HepG2 (cell line): Measurements from ENCODE around the gene TBC1D24. TPM values are rescaled to one million over a fixed set of nuclear protein-coding genes. Genes with fewer than 3 reads are reported as not detected.

Experiments used
- CAMTA2 ChIP-seq: sonication (generic); formaldehyde crosslinking; IDR thresholded peaks from 2 replicates; pipeline ENCODE4 v1.4.0; 2020; ENCODE audit warnings: mild to moderate bottlenecking, missing genetic modification reagents, borderline replicate concordance
- FOXP1 ChIP-seq, 2 experiments: fragments of 450-650 bp in 1 of 2; IDR thresholded peaks; 2 replicates each; pipeline ENCODE4 v1.6.1; 2017 to 2018; ENCODE audit warnings: antibody characterized with exemption in 1 of 2
- HNRNPLL ChIP-seq: fragments of 200-400 bp; formaldehyde crosslinking; IDR thresholded peaks from 2 replicates; pipeline ENCODE4 v1.6.1; 2017; ENCODE audit warnings: mild to moderate bottlenecking, low read depth, low read length; ENCODE audit not compliant: poor library complexity, severe bottlenecking
- MBNL3 ChIP-seq: fragments of 250-450 bp; sonication (Bioruptor Pico); conservative IDR thresholded peaks from 2 replicates; pipeline ENCODE4 v1.8.0; 2022; ENCODE audit warnings: mild to moderate bottlenecking, inconsistent platforms
- NKX3-1 ChIP-seq: sonication (generic); formaldehyde crosslinking; IDR thresholded peaks from 2 replicates; pipeline ENCODE4 v1.5.0; 2020; ENCODE audit warnings: missing genetic modification reagents
- RBM22 ChIP-seq: fragments of 200-400 bp; formaldehyde crosslinking; optimal IDR thresholded peaks from 2 replicates; pipeline ENCODE3; 2017; ENCODE audit warnings: mild to moderate bottlenecking, low read length, moderate library complexity
- SP2 ChIP-seq: sonication (generic); formaldehyde crosslinking; IDR thresholded peaks from 2 replicates; pipeline ENCODE4 v1.5.1; 2020; ENCODE audit warnings: mild to moderate bottlenecking, missing genetic modification reagents
- TARDBP ChIP-seq: sonication (generic); formaldehyde crosslinking; IDR thresholded peaks from 2 replicates; pipeline ENCODE4 v1.8.0; 2022; ENCODE audit warnings: mild to moderate bottlenecking, missing genetic modification reagents
- ZIK1 ChIP-seq: sonication (generic); formaldehyde crosslinking; IDR thresholded peaks from 2 replicates; pipeline ENCODE4 v1.5.0; 2020; ENCODE audit warnings: mild to moderate bottlenecking, low read depth, missing genetic modification reagents, borderline replicate concordance
- ZNF891 ChIP-seq: sonication (generic); formaldehyde crosslinking; IDR thresholded peaks from 2 replicates; pipeline ENCODE4 v1.5.0; 2020; ENCODE audit warnings: mild to moderate bottlenecking, missing genetic modification reagents
- ZSCAN29 ChIP-seq: sonication (generic); formaldehyde crosslinking; conservative IDR thresholded peaks from 2 replicates; pipeline ENCODE4 v1.4.0; 2020; ENCODE audit warnings: mild to moderate bottlenecking, missing genetic modification reagents
- polyA plus RNA-seq, 8 experiments: library from polyadenylated mRNA; depleted of rRNA in 3 of 8; stranded (reverse) in 7 of 8; unstranded in 1 of 8; fragments of >200 nt; fragmentation: Illumina TruSeq in 4 of 8; extraction: Trizol in 4 of 8; gene quantifications; 2 replicates each; pipeline versions ENCODE4 v1.2.1 to v1.2.3, GENCODE V29; 2011 to 2016; ENCODE audit warnings: low read depth in 4 of 8, missing spikeins in 1 of 8, mixed read lengths in 1 of 8; ENCODE audit not compliant: insufficient read depth in 1 of 8
- total RNA-seq, 5 experiments: library from RNA; depleted of rRNA; stranded (reverse); fragments of >200 nt; fragmentation: Illumina TruSeq; extraction: Trizol; gene quantifications; 2 replicates each; pipeline ENCODE4 v1.2.3, GENCODE V29; 2016; ENCODE audit warnings: low read depth in 1 of 5
- TF ChIP-seq, protein P1 (sequence below), 2 experiments: sonication (generic) in 1 of 2; formaldehyde crosslinking in 1 of 2; IDR thresholded peaks; 2 replicates each; pipeline versions ENCODE4 v1.6.1 to v1.9.0; 2014 to 2022; ENCODE audit warnings: antibody characterized with exemption in 1 of 2, borderline replicate concordance in 1 of 2, inconsistent platforms in 1 of 2, low read depth in 1 of 2, missing genetic modification reagents in 1 of 2
- TF ChIP-seq, protein P2 (sequence below): sonication (generic); formaldehyde crosslinking; IDR thresholded peaks from 2 replicates; pipeline ENCODE4 v1.8.0; 2022; ENCODE audit warnings: mild to moderate bottlenecking, missing genetic modification reagents; ENCODE audit not compliant: insufficient replicate concordance
- TF ChIP-seq, protein P3 (sequence below): IDR thresholded peaks from 2 replicates; pipeline ENCODE4 v1.6.1; 2016; ENCODE audit warnings: low read depth, missing genetic modification reagents, missing compliant biosample characterization

The TBC1D24 gene
- total and polyA plus RNA-seq, 2 of the 13 experiments (the other 11 are each of a cell fraction or from before 2014, with no cell fraction given) = 7.7 to 13.7 TPM

DNA sequence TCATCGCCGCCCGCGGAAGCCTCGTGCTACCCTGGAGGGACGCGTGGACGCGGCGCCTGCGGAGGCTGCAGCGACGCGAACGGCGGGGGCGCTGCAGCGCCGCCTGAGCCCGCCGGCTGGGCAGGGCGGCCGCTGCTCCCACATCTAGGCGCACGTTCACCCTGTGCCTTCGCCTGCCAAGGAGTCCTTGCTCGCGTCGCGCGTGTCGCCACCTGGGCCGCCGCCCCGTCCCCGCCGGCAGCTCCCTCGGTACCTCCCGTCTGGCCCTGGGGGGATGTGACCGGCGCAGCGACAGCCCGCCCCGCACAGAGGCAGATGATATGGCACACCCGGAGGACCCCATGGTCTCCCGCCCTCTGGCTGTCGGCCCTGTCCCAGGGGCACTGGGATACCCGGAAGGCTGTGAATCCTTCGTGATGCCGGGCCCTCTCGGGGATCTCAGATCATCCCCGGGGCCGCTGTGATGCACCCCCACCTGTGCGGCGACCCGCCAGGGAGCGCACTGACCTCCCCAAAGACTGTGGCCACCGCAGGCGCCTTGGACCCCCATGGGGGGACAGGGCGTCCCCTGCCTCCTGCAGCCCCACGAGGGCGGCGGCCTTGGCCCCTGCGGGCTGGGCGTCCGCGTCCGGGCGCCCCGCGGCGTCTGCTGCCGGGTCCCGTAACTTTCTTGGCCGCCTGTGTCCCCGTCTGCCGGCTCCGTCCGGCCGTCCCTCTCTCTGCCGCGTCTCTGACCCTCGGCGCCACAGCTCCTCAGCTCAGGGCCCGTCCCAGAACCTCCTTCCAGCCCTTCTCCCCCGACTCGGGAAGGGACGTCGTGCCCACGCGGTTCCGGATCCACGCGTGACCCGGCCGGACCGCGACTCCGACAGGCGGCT lies 689 bp upstream of the TBC1D24 start (continued):
- TF ChIP-seq, protein P1, sequence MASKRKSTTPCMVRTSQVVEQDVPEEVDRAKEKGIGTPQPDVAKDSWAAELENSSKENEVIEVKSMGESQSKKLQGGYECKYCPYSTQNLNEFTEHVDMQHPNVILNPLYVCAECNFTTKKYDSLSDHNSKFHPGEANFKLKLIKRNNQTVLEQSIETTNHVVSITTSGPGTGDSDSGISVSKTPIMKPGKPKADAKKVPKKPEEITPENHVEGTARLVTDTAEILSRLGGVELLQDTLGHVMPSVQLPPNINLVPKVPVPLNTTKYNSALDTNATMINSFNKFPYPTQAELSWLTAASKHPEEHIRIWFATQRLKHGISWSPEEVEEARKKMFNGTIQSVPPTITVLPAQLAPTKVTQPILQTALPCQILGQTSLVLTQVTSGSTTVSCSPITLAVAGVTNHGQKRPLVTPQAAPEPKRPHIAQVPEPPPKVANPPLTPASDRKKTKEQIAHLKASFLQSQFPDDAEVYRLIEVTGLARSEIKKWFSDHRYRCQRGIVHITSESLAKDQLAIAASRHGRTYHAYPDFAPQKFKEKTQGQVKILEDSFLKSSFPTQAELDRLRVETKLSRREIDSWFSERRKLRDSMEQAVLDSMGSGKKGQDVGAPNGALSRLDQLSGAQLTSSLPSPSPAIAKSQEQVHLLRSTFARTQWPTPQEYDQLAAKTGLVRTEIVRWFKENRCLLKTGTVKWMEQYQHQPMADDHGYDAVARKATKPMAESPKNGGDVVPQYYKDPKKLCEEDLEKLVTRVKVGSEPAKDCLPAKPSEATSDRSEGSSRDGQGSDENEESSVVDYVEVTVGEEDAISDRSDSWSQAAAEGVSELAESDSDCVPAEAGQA (IDR thresholded peaks at IDR 0.05; ENCODE audit: low read depth) = no peak
- TF ChIP-seq, protein P1 (CRISPR knock-in tag; IDR thresholded peaks at IDR 0.05; ENCODE audit: borderline replicate concordance) = no peak
- TF ChIP-seq, protein P2, sequence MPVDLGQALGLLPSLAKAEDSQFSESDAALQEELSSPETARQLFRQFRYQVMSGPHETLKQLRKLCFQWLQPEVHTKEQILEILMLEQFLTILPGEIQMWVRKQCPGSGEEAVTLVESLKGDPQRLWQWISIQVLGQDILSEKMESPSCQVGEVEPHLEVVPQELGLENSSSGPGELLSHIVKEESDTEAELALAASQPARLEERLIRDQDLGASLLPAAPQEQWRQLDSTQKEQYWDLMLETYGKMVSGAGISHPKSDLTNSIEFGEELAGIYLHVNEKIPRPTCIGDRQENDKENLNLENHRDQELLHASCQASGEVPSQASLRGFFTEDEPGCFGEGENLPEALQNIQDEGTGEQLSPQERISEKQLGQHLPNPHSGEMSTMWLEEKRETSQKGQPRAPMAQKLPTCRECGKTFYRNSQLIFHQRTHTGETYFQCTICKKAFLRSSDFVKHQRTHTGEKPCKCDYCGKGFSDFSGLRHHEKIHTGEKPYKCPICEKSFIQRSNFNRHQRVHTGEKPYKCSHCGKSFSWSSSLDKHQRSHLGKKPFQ (CRISPR knock-in tag) = peak; percentile 43
- TF ChIP-seq NKX3-1 (CRISPR knock-in tag) = 0 out of 2 replicates have a peak, but pooled peaks have one; percentile 35
- TF ChIP-seq, protein P3, sequence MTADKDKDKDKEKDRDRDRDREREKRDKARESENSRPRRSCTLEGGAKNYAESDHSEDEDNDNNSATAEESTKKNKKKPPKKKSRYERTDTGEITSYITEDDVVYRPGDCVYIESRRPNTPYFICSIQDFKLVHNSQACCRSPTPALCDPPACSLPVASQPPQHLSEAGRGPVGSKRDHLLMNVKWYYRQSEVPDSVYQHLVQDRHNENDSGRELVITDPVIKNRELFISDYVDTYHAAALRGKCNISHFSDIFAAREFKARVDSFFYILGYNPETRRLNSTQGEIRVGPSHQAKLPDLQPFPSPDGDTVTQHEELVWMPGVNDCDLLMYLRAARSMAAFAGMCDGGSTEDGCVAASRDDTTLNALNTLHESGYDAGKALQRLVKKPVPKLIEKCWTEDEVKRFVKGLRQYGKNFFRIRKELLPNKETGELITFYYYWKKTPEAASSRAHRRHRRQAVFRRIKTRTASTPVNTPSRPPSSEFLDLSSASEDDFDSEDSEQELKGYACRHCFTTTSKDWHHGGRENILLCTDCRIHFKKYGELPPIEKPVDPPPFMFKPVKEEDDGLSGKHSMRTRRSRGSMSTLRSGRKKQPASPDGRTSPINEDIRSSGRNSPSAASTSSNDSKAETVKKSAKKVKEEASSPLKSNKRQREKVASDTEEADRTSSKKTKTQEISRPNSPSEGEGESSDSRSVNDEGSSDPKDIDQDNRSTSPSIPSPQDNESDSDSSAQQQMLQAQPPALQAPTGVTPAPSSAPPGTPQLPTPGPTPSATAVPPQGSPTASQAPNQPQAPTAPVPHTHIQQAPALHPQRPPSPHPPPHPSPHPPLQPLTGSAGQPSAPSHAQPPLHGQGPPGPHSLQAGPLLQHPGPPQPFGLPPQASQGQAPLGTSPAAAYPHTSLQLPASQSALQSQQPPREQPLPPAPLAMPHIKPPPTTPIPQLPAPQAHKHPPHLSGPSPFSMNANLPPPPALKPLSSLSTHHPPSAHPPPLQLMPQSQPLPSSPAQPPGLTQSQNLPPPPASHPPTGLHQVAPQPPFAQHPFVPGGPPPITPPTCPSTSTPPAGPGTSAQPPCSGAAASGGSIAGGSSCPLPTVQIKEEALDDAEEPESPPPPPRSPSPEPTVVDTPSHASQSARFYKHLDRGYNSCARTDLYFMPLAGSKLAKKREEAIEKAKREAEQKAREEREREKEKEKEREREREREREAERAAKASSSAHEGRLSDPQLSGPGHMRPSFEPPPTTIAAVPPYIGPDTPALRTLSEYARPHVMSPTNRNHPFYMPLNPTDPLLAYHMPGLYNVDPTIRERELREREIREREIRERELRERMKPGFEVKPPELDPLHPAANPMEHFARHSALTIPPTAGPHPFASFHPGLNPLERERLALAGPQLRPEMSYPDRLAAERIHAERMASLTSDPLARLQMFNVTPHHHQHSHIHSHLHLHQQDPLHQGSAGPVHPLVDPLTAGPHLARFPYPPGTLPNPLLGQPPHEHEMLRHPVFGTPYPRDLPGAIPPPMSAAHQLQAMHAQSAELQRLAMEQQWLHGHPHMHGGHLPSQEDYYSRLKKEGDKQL (CRISPR knock-in tag) = no peak
- no peak; the same call in 1 of the 2 replicates for TF ChIP-seq ZNF891 (CRISPR knock-in tag)
- 0 out of 2 replicates have a peak, but pooled peaks have one; percentile 27 for TF ChIP-seq ZIK1
- TF ChIP-seq CAMTA2 (CRISPR knock-in tag) = no peak
- TF ChIP-seq RBM22 = no peak
- no peak for TF ChIP-seq MBNL3 (CRISPR knock-in tag)
- TF ChIP-seq HNRNPLL = peak; percentile 16
- no peak for TF ChIP-seq TARDBP (CRISPR knock-in tag)
- TF ChIP-seq FOXP1 (IDR thresholded peaks at IDR 0.05) = no peak
- TF ChIP-seq FOXP1 (CRISPR knock-in tag; IDR thresholded peaks at IDR 0.05) = no peak
- TF ChIP-seq ZSCAN29 (CRISPR knock-in tag) = peak; percentile 98
- TF ChIP-seq SP2 (CRISPR knock-in tag) = 0 out of 2 replicates have a peak, but pooled peaks have one; percentile 10
